Gastrocnemius medialis (tissue), 4 donors: ENCODE measurements around the gene ARHGAP33.

Source experiments
- POLR2A ChIP-seq, 2 donors: fragments of 450-650 bp; IDR thresholded peaks; one replicate each; pipeline ENCODE4 v1.6.1; 2017; ENCODE audit warnings: antibody characterized with exemption in 2 of 2, mild to moderate bottlenecking in 2 of 2, moderate library complexity in 2 of 2
- TF ChIP-seq, protein P1 (sequence below), 5 experiments: fragments of 450-650 bp in 3 of 5; fragments of 200-600 bp in 2 of 5; sonication (generic) in 2 of 5; IDR thresholded peaks in 4 of 5; conservative IDR thresholded peaks in 1 of 5; 1 replicate in 4 of 5; 2 replicates in 1 of 5; pipeline ENCODE4 v1.5.1; 2016 to 2019; ENCODE audit warnings: antibody characterized with exemption in 5 of 5, mild to moderate bottlenecking in 3 of 5, moderate library complexity in 3 of 5

GRCh38 chr19:35777961-35778360 lies 2.6 kb downstream of the ARHGAP33 start:
- TF ChIP-seq, protein P1, sequence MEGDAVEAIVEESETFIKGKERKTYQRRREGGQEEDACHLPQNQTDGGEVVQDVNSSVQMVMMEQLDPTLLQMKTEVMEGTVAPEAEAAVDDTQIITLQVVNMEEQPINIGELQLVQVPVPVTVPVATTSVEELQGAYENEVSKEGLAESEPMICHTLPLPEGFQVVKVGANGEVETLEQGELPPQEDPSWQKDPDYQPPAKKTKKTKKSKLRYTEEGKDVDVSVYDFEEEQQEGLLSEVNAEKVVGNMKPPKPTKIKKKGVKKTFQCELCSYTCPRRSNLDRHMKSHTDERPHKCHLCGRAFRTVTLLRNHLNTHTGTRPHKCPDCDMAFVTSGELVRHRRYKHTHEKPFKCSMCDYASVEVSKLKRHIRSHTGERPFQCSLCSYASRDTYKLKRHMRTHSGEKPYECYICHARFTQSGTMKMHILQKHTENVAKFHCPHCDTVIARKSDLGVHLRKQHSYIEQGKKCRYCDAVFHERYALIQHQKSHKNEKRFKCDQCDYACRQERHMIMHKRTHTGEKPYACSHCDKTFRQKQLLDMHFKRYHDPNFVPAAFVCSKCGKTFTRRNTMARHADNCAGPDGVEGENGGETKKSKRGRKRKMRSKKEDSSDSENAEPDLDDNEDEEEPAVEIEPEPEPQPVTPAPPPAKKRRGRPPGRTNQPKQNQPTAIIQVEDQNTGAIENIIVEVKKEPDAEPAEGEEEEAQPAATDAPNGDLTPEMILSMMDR (IDR thresholded peaks at IDR 0.05 in 4 of 5, conservative IDR thresholded peaks at IDR 0.05 in 1 of 5), result no peak
- no peak for TF ChIP-seq POLR2A (IDR thresholded peaks at IDR 0.05)
